Subcutaneous abdominal adipose tissue (tissue), 5 donors: ENCODE results near the gene ZMYND8.
"Not testable (repeated sequence)": the region's sequence is repeated elsewhere in the genome, so short reads cannot be mapped to it uniquely, and the experiment has no call there.

Experiments used
- H3K27ac ChIP-seq: one replicate; pipeline ENCODE4 v1.7.0; 2013; ENCODE audit warnings: low read depth, mild to moderate bottlenecking, inconsistent platforms, low read length, moderate library complexity
- H3K27me3 ChIP-seq, 5 donors: one replicate each; pipeline ENCODE4 v1.7.0; 2013; ENCODE audit warnings: low read length in 5 of 5, inconsistent platforms in 1 of 5; ENCODE audit not compliant: control insufficient read depth in 5 of 5, insufficient read depth in 4 of 5
- H3K36me3 ChIP-seq, 5 donors: one replicate each; pipeline ENCODE4 v1.7.0; 2013; ENCODE audit warnings: low read length in 5 of 5; ENCODE audit not compliant: control insufficient read depth in 5 of 5, insufficient read depth in 5 of 5
- H3K4me1 ChIP-seq, 5 donors: one replicate each; pipeline ENCODE4 v1.7.0; 2013; ENCODE audit warnings: low read length in 5 of 5, mild to moderate bottlenecking in 3 of 5, moderate library complexity in 1 of 5; ENCODE audit not compliant: control insufficient read depth in 5 of 5, insufficient read depth in 5 of 5
- H3K4me3 ChIP-seq, 5 donors: one replicate each; pipeline ENCODE4 v1.7.0; 2013; ENCODE audit warnings: low read length in 5 of 5, low read depth in 1 of 5
- H3K9ac ChIP-seq, 5 donors: one replicate each; pipeline ENCODE4 v1.7.0; 2013; ENCODE audit warnings: low read length in 5 of 5, mild to moderate bottlenecking in 4 of 5, moderate library complexity in 3 of 5
- H3K9me3 ChIP-seq, 5 donors: one replicate each; pipeline ENCODE4 v1.7.0; 2013; ENCODE audit warnings: low read length in 5 of 5; ENCODE audit not compliant: control insufficient read depth in 5 of 5
- donor health status: healthy.
- donor health status: healthy.
- donor health status: healthy.
- donor health status: healthy.
- donor health status: healthy.

ZMYND8 gene

DNA sequence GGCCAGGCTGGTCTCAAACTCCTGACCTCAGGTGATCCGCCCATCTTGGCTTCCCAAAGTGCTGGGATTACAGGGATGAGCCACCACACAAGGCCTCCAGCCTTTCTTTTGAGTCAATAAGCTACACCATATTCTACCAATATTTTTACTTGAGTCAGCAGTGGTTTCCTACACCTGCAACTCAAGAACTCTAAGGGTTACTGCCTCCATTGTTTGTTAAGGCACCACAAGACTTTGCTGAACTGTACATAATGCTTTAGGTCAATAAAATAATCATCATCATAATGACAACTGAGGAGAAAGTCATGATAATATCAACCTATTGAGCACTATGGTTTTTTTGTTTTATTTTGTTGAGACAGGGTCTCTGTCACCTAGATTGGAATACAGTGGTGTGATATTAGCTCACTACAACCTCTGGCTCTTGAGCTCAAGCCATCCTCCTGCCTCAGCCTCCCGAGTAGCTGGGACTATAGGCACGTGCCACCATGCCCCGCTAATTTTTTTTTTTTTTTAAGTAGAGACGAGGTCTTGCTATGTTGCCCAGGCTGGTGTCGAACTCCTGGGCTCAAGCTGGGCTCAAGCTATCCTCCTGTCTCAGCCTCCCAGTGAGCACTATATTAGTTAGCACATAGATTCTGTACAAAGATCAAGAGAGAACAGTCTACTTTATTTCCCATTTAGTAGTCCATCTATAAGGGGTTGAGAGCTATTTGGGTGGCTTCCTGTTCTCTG lies 34.9 kb upstream of the ZMYND8 start:
- H3K4me1 ChIP-seq = peaks cover 0 to 13% (median 7%) of the 10 kb centered on the region in 5 donors
- H3K4me3 ChIP-seq = no peak overlapping the region
- H3K27ac ChIP-seq = no peak overlapping the region
- H3K9me3 ChIP-seq = no peaks in the 10 kb centered on the region
- no peaks in the 10 kb centered on the region for H3K27me3 ChIP-seq
- no peak overlapping the region for H3K9ac ChIP-seq
- H3K36me3 ChIP-seq = no peaks in the 10 kb centered on the region

DNA sequence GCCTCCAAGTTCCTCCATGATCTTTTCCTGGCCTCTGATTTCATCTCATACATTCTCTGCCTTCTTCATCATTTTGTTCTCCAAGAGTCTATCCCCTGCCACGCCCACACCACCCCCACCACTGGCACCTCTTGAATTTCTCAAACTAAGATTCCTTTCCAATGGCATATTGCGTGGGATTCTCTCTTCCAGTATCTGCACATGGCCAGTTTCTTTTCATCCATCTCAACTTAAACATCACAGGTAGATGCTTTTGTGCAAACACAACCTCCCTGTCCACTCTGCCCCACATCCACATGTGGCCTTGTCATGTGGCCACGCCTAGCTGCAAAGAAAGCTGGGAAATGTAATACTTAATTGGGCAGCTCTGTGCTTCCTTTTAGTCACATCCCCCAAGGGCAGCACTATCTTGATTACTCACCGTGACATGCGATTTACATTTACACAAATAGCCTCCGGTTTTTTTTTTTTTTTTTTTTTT lies 33.4 kb upstream of the ZMYND8 start:
- Histone ChIP-seq H3K27ac (no peak overlapping the region), H3K4me1 (peaks cover 0 to 13% (median 7%) of the 10 kb centered on the region in 5 donors), H3K4me3 (no peak overlapping the region), H3K36me3 (no peaks in the 10 kb centered on the region), H3K9me3 (no peaks in the 10 kb centered on the region), H3K9ac (no peak overlapping the region), H3K27me3 (no peaks in the 10 kb centered on the region)

DNA sequence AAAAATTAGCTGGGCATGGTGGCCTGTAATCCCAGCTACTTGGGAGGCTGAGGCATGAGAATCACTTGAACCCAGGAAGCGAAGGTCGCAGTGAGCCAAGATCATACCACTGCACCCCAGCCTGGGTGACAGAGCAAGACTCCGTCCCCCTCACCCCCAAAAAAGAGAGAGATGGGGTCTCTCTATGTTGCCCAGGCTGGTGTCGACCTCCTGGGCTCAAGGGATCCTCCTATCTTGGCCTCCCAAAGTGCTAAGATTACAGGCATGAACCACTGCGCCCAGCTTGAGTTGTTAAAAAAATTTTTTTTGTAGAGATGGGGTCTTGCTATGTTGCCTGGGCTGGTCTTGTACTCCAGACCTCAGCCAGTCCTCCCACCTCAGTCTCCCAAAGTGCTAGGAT lies 29.5 kb upstream of the ZMYND8 start:
- not testable (repeated sequence) for H3K36me3 ChIP-seq, H3K4me3 ChIP-seq, H3K9me3 ChIP-seq, H3K27me3 ChIP-seq, H3K27ac ChIP-seq, H3K9ac ChIP-seq
- peaks cover 6 to 16% (median 10%) of the 10 kb centered on the region in 5 donors for H3K4me1 ChIP-seq

DNA sequence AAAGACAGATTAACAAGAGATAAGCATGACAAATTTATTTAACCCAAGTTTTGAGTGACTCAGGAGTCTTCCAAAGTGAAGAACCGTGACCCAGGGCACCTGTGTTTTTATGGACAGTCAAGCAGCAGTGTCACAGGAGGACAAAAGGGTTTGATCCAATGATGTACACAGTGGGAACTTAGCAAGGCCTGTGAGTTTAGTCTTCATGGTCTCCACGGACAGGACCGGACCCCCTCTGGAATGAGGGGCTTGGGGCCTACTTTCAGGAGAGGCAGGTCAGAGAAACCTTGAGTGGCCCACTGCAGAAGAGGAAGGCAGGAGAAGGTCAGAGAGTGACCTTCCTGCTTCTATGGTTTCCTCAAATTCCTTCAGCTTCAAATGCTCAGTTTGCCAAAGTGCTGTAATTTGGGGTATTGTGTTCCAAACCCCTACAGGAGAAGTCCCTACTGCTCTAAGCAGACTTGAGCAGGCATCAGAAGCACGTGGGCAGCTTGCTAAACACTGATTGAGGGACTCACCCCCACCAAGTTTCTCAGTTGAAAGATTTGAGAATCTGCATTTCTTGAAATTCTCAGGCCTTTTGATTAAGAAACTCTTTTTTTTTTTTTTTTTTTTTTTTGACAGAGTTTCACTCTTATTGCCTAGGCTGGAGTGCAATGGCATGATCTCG lies 26.4 kb upstream of the ZMYND8 start:
- Histone ChIP-seq H3K9ac (no peak overlapping the region), H3K4me3 (no peak overlapping the region), H3K9me3 (no peaks in the 10 kb centered on the region), H3K36me3 (no peaks in the 10 kb centered on the region), H3K4me1 (peaks cover 6 to 16% (median 10%) of the 10 kb centered on the region in 5 donors), H3K27me3 (no peaks in the 10 kb centered on the region), H3K27ac (no peak overlapping the region)

DNA sequence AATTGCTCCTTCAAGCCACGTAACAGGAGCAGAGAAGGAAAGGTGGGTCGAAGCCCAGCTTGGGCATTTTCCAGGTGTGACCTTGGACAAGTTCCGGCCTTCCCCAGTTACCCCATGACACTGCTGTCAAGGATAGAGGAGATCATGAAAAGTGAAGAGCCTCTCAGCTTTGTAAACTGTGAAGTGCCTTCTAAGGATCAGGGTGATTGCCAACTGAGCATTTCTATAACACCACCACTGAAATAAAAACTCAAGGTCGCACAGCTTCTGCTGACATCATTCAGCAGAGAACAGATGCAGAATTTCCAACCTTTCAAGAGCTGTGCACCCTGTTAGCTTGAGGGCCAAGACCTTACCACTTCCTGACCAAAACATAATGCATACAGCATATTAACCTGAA lies 24.0 kb upstream of the ZMYND8 start:
- no peak overlapping the region for H3K4me3 ChIP-seq
- H3K36me3 ChIP-seq = no peaks in the 10 kb centered on the region
- H3K27ac ChIP-seq = no peak overlapping the region
- H3K9me3 ChIP-seq = no peaks in the 10 kb centered on the region
- no peak overlapping the region for H3K9ac ChIP-seq
- no peaks in the 10 kb centered on the region for H3K27me3 ChIP-seq
- peaks cover 6 to 16% (median 12%) of the 10 kb centered on the region in 5 donors for H3K4me1 ChIP-seq

DNA sequence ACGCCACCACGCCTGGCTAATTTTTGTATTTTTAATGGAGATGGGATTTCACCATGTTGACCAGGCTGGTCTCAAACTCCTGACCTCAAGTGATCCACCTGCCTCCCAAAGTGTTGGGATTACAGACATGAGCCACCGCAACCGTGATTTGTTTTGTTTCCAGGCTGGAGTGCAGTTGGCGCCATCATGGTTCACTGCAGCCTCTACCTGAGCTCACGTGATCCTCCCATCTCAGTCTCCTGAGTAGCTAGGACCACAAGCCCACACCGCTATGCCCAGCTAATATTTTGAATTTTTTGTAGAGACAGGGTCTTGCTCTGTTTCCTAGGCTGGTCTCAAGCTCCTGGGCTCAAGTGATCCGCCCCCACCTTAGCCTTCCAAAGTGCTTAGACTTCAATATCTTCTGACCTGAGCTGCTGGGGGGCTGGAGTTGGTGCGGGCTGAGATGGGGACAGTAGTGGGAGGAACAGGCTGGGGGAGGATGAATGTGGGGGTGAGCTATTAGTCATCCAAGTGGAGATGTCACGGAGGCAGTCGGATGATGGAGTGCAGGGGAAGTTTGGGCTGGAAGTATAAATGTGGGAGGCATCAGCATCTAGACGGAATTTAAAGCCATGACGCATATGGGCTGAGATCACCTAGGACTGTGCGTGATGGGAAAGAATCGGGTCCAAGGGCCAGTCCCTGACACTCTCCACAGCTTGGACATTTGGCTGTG lies 23.1 kb upstream of the ZMYND8 start:
- Histone ChIP-seq H3K27ac (no peak overlapping the region), H3K27me3 (no peaks in the 10 kb centered on the region), H3K4me3 (no peak overlapping the region), H3K36me3 (no peaks in the 10 kb centered on the region), H3K9ac (no peak overlapping the region), H3K9me3 (no peaks in the 10 kb centered on the region), H3K4me1 (peaks cover 6 to 16% (median 12%) of the 10 kb centered on the region in 5 donors)

DNA sequence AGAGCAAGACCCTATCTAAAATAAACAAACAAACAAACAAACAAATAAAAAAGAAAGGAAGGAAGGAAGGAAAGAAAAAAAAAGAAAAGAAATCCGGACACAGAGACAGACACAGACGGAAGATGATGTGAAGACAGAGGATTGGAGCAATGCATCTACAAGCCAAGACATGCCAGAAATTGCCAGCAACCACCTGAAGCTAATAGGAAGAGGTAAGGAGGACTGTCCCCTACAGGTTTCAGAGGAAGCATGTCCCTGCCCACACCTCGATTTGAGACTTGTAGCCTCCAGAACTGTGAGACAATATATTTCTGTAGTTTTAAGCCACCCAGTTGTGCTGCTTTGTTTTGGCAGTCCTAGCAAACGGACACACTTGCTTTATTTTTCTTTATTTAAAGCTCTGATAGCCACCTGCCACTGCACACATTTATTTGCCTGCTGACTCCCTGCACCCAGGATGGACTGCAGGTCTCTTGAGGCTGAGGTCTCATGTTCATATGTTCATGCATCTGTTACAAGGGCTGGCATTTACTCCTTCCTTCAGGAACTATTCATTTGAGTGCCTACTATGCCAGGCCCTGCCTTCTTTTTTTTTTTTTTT lies 20.7 kb upstream of the ZMYND8 start:
- no peak overlapping the region for H3K4me3 ChIP-seq
- no peaks in the 10 kb centered on the region for H3K27me3 ChIP-seq
- no peaks in the 10 kb centered on the region for H3K36me3 ChIP-seq
- no peaks in the 10 kb centered on the region for H3K9me3 ChIP-seq
- peaks cover 0 to 5% (median 0%) of the 10 kb centered on the region in 5 donors for H3K4me1 ChIP-seq
- no peak overlapping the region for H3K27ac ChIP-seq
- no peak overlapping the region for H3K9ac ChIP-seq

DNA sequence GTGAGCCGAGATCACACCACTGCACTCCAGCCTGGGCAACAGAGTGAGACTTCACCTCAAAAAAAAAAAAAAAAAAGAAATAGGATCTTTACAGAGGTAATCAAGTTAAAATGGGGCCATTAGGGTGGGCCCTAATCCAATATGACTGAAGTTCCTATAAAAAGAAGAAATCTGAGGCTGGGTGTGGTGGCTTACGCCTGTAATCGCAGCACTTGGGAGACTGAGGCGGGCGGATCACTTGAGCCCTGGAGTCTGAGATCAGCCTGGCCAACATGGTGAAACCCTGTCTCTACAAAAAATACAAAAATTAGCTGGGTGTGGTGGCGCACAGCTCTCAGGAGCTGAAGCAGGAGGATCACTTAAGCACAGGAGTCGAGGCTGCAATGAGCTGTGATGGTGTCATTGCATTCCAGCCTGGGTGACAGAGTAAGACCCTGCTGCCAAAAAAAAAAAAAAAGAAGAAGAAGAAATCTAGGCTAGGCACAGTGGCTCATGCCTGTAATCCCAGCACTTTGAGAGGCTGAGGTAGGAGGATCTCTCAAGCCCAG lies 19.7 kb upstream of the ZMYND8 start:
- not testable (repeated sequence) for H3K36me3 ChIP-seq, H3K4me1 ChIP-seq, H3K27me3 ChIP-seq, H3K9ac ChIP-seq, H3K27ac ChIP-seq, H3K9me3 ChIP-seq, H3K4me3 ChIP-seq

DNA sequence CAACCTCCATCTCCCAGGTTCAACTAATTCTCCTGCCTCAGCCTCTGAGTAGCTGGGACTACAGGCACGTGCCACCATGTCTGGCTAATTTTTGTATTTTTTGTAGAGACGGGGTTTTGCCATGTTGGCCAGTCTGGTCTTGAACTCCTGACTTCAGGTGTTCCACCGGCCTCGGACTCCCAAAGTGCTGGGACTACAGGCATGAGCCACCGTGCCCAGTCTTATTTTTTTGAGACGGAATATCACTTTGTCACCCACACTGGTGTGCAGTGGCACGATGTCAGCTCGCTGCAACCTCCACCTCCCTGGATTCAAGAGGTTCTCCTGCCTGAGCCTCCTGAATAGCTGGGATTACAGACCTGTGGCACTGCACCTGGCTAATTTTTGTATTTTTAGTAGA lies 17.6 kb upstream of the ZMYND8 start:
- H3K9me3 ChIP-seq, H3K27me3 ChIP-seq, H3K4me3 ChIP-seq, H3K27ac ChIP-seq, H3K4me1 ChIP-seq, H3K36me3 ChIP-seq, H3K9ac ChIP-seq: not testable (repeated sequence)
